TTC549 (cell line): ENCODE results near the gene EPHA2.

ENCODE experiments used
- FAIRE-seq: peaks from 2 replicates; lab custom pipeline; 2012; peaks lifted over from hg19 to GRCh38; lab: Jason Lieb, UNC

EPHA2 gene

GRCh38 chr1:16134906-16135305 lies 21.0 kb downstream of the EPHA2 start:
- FAIRE-seq = no peak

- FAIRE-seq = no peak
Measured at GRCh38 chr1:16134066-16134801, 21.6 kb downstream of the EPHA2 start.

GRCh38 chr1:16133007-16133961 lies 22.6 kb downstream of the EPHA2 start:
- no peak for FAIRE-seq

GRCh38 chr1:16132325-16132785 lies 23.5 kb downstream of the EPHA2 start:
- FAIRE-seq = no peak

GRCh38 chr1:16131636-16132324 lies 24.1 kb downstream of the EPHA2 start:
- FAIRE-seq = no peak

GRCh38 chr1:16130827-16131226 lies 25.0 kb downstream of the EPHA2 start:
- no peak for FAIRE-seq

GRCh38 chr1:16129921-16130543 lies 25.8 kb downstream of the EPHA2 start:
- no peak for FAIRE-seq

- no peak for FAIRE-seq
Measured at GRCh38 chr1:16129316-16129715, 26.6 kb downstream of the EPHA2 start.

- no peak for FAIRE-seq
Measured at GRCh38 chr1:16128338-16128741, 27.5 kb downstream of the EPHA2 start.

- no peak for FAIRE-seq
Measured at GRCh38 chr1:16127676-16128337, 28.1 kb downstream of the EPHA2 start.

GRCh38 chr1:16126743-16127515 lies 28.9 kb downstream of the EPHA2 start:
- no peak for FAIRE-seq

GRCh38 chr1:16126160-16126559 lies 29.7 kb downstream of the EPHA2 start:
- FAIRE-seq = no peak

- FAIRE-seq = no peak
Measured at GRCh38 chr1:16125483-16125882, 30.4 kb downstream of the EPHA2 start.

- FAIRE-seq = no peak
Measured at GRCh38 chr1:16125088-16125470, 30.8 kb downstream of the EPHA2 start.

GRCh38 chr1:16124377-16125087 lies 31.3 kb downstream of the EPHA2 start:
- FAIRE-seq = no peak

- FAIRE-seq = no peak
Measured at GRCh38 chr1:16122916-16123315, 33.0 kb downstream of the EPHA2 start.

GRCh38 chr1:16122350-16122881 lies 33.5 kb downstream of the EPHA2 start:
- FAIRE-seq = no peak

GRCh38 chr1:16120940-16121410 lies 34.9 kb downstream of the EPHA2 start:
- FAIRE-seq = no peak

GRCh38 chr1:16120407-16120806 lies 35.5 kb downstream of the EPHA2 start:
- no peak for FAIRE-seq

- FAIRE-seq = no peak
Measured at GRCh38 chr1:16119926-16120325, 35.9 kb downstream of the EPHA2 start.
